Endothelial cell of umbilical vein (primary cell): Measurements from ENCODE around the gene SAMD1. TPM values are rescaled to one million over a fixed set of nuclear protein-coding genes. Genes with fewer than 3 reads are reported as not detected.

Source experiments
- BruUV-seq: library from RNA; stranded (reverse); fragments of 400-500 nt; replicated peaks from 2 replicates; lab custom pipeline; 2021; lab: Mats Ljungman, UMichigan
- CTCF ChIA-PET: fragments of 300-600, 350-600 bp; sonication (Branson Sonifier 250); formaldehyde crosslinking; loops from one replicate; lab custom pipeline; 2021; ENCODE audit warnings: antibody characterized with exemption, inconsistent platforms; lab: Charles Lee
- POLR2A ChIA-PET: fragments of 300-600, 350-600 bp; sonication (Branson Sonifier 250); formaldehyde crosslinking; loops from one replicate; lab custom pipeline; 2021; ENCODE audit warnings: antibody characterized with exemption, inconsistent platforms; lab: Charles Lee
- DNase-seq: peaks from one replicate; pipeline ENCODE4 v3.0.0-alpha.2; 2011; ENCODE audit warnings: low read depth, low spot score
- FAIRE-seq: peaks from 2 replicates; lab custom pipeline; 2011; peaks lifted over from hg19 to GRCh38; lab: Jason Lieb, UNC
- H2AFZ ChIP-seq: 2 replicates; pipeline ENCODE4 v1.6.0; 2012; ENCODE audit warnings: low read depth, low read length, control low read depth, inconsistent platforms
- H3K27ac ChIP-seq: 2 replicates; pipeline ENCODE4 v1.5.1; 2011; ENCODE audit warnings: low read depth, mild to moderate bottlenecking, control low read depth, low read length, moderate library complexity; ENCODE audit not compliant: insufficient read depth
- H3K27me3 ChIP-seq, 2 experiments: 2 replicates each; pipeline versions ENCODE4 v1.6.0 to v1.6.1; 2011; ENCODE audit warnings: low read length in 2 of 2, mixed read lengths in 1 of 2; ENCODE audit not compliant: control insufficient read depth in 2 of 2, insufficient read depth in 2 of 2
- H3K36me3 ChIP-seq, 2 experiments: 2 replicates in 1 of 2; 3 replicates in 1 of 2; pipeline ENCODE4 v1.5.1; 2011; ENCODE audit warnings: low read length in 2 of 2, mild to moderate bottlenecking in 1 of 2, moderate library complexity in 1 of 2; ENCODE audit not compliant: control insufficient read depth in 2 of 2, insufficient read depth in 2 of 2; ENCODE audit errors: extremely low read depth in 1 of 2
- H3K4me1 ChIP-seq: 3 replicates; pipeline ENCODE4 v1.5.1; 2011; ENCODE audit warnings: mild to moderate bottlenecking, low read length; ENCODE audit not compliant: control insufficient read depth, insufficient read depth; ENCODE audit errors: extremely low read depth
- H3K4me2 ChIP-seq: 2 replicates; pipeline ENCODE4 v1.6.1; 2011; ENCODE audit warnings: low read length, control low read depth, mixed read lengths; ENCODE audit not compliant: insufficient read depth
- H3K4me3 ChIP-seq, 3 experiments: fragments of 200-600 bp in 1 of 3; sonication (generic), shearing (Covaris generic) in 1 of 3; replicated peaks in 1 of 3; 2 replicates each; pipeline ENCODE4 v1.5.1; 2011 to 2016; ENCODE audit warnings: control low read depth in 3 of 3, low read length in 3 of 3, mild to moderate bottlenecking in 2 of 3, inconsistent platforms in 1 of 3, low read depth in 1 of 3, moderate library complexity in 1 of 3; ENCODE audit not compliant: insufficient read depth in 1 of 3
- H3K79me2 ChIP-seq: 2 replicates; pipeline ENCODE4 v1.6.0; 2012; ENCODE audit warnings: low read length, inconsistent platforms; ENCODE audit not compliant: control insufficient read depth, insufficient read depth
- H3K9ac ChIP-seq: replicated peaks from 2 replicates; pipeline ENCODE3; 2011; ENCODE audit warnings: low read length, control low read depth; ENCODE audit not compliant: insufficient read depth; ENCODE audit errors: extremely low read depth
- H3K9me1 ChIP-seq: replicated peaks from 3 replicates; pipeline ENCODE4 v1.6.0; 2011; ENCODE audit warnings: mild to moderate bottlenecking, low read length; ENCODE audit not compliant: control insufficient read depth, insufficient read depth; ENCODE audit errors: extremely low read depth
- H3K9me3 ChIP-seq: replicated peaks from 2 replicates; pipeline ENCODE4 v1.5.1; 2012; ENCODE audit warnings: low read length, inconsistent platforms; ENCODE audit not compliant: control insufficient read depth, insufficient read depth
- H4K20me1 ChIP-seq: replicated peaks from 2 replicates; pipeline ENCODE3; 2011; ENCODE audit warnings: mild to moderate bottlenecking, low read length; ENCODE audit not compliant: control insufficient read depth, insufficient read depth; ENCODE audit errors: extremely low read depth
- EZH2 ChIP-seq: IDR thresholded peaks from 2 replicates; pipeline ENCODE4 v1.6.1; 2012; ENCODE audit warnings: borderline replicate concordance, low read depth, mild to moderate bottlenecking, moderate library complexity, low read length, inconsistent platforms; ENCODE audit not compliant: severe bottlenecking
- FOS ChIP-seq: IDR thresholded peaks from 2 replicates; pipeline ENCODE4 v1.6.1; 2011; ENCODE audit warnings: mild to moderate bottlenecking, low read length, moderate library complexity, borderline replicate concordance; ENCODE audit not compliant: insufficient read depth
- GATA2 ChIP-seq: IDR thresholded peaks from 2 replicates; pipeline ENCODE4 v1.7.0; 2011; ENCODE audit warnings: low read depth, mild to moderate bottlenecking, moderate library complexity, mixed read lengths, low read length; ENCODE audit not compliant: insufficient read length, insufficient read depth
- JUN ChIP-seq: IDR thresholded peaks from 2 replicates; pipeline ENCODE4 v1.6.1; 2011; ENCODE audit warnings: borderline replicate concordance, low read depth; ENCODE audit not compliant: insufficient read length, insufficient read depth
- MAX ChIP-seq: IDR thresholded peaks from 2 replicates; pipeline ENCODE4 v1.6.1; 2011; ENCODE audit not compliant: insufficient read depth, insufficient read length
- MYC ChIP-seq: IDR thresholded peaks from one replicate; pipeline ENCODE4 v1.6.1; 2011; ENCODE audit warnings: mild to moderate bottlenecking, low read depth, low read length
- POLR2A ChIP-seq: IDR thresholded peaks from 2 replicates; pipeline ENCODE4 v1.6.1; 2012; ENCODE audit warnings: low read depth, mild to moderate bottlenecking, control low read depth, low read length
- POLR2AphosphoS5 ChIP-seq: IDR thresholded peaks from 2 replicates; pipeline ENCODE4 v1.6.1; 2012; ENCODE audit warnings: low read depth, mild to moderate bottlenecking, control low read depth, low read length, moderate library complexity; ENCODE audit not compliant: insufficient read depth
- dilution Hi-C: fragments of 300-500 bp; cut with MboI; formaldehyde crosslinking; loops from one replicate; pipeline ENCODE4 v1.15.0; 2019; ENCODE audit warnings: low sequenced_read_pairs; ENCODE audit not compliant: extremely low pct_ligation_motif_present
- intact Hi-C: fragments of 100-400 bp; cut with micrococcal nuclease; formaldehyde crosslinking; loops from one replicate; pipeline ENCODE4 v1.10.0; 2022
- polyA plus RNA-seq, 4 experiments: library from polyadenylated mRNA; depleted of rRNA in 3 of 4; stranded (reverse) in 3 of 4; unstranded in 1 of 4; fragments of >200 nt; gene quantifications; 2 replicates each; pipeline versions ENCODE4 v1.2.1 to v1.2.3, GENCODE V29; 2011 to 2012; ENCODE audit warnings: missing spikeins in 1 of 4
- total RNA-seq: library from RNA; stranded (reverse); gene quantifications from 2 replicates; pipeline ENCODE4 v1.2.3, GENCODE V29; 2021
- TF ChIP-seq, protein P1 (sequence below), 2 donors: IDR thresholded peaks; 1 replicate in 1 of 2; 2 replicates in 1 of 2; pipeline ENCODE4 v1.5.1; 2011; ENCODE audit warnings: low read length in 2 of 2, mild to moderate bottlenecking in 2 of 2, moderate library complexity in 2 of 2, control low read depth in 1 of 2, inconsistent platforms in 1 of 2, low read depth in 1 of 2; ENCODE audit not compliant: insufficient read depth in 1 of 2; ENCODE audit errors: extremely low read depth in 1 of 2

SAMD1 gene
- total and polyA plus RNA-seq, 2 donors (not counting 3 experiments of a cell fraction or from before 2014, with no cell fraction given), result 14.1 to 35.9 TPM

GRCh38 chr19:14056069-14056666 lies 34.4 kb downstream of the SAMD1 start:
- Histone ChIP-seq H3K4me2 (no peak overlapping the region), H3K9me3 (no peaks in the 10 kb centered on the region), H3K4me1 (no peaks in the 10 kb centered on the region), H3K9ac (no peak overlapping the region), H3K79me2 (no peaks in the 10 kb centered on the region), H3K4me3 (no peak overlapping the region), H3K9me1 (no peaks in the 10 kb centered on the region), H3K36me3 (no peaks in the 10 kb centered on the region), H3K27me3 (peaks cover 7 to 8% of the 10 kb centered on the region in 2 experiments), H3K27ac (no peak overlapping the region), H2AFZ (no peak overlapping the region), H4K20me1 (no peaks in the 10 kb centered on the region)
- intact Hi-C loops, result loop anchor here (5.0 kb wide), 1 partner anchor 174 kb away; no protein-coding TSS in a partner anchor
- BruUV-seq, result no TSS peak
- no peak for DNase-seq
- POLR2A ChIA-PET, result interaction anchor here (0.6 kb wide), 1 partner anchor 155 kb away, joined by 3 read pairs; no protein-coding TSS in a partner anchor
- dilution Hi-C loops, result no loop called here
- FAIRE-seq, result no peak
- CTCF ChIA-PET, result interaction anchor here (0.9 to 4.6 kb wide), 4 partner anchors 12 to 178 kb away, joined by 3 to 24 read pairs (median 4); partner anchors contain the start of genes MISP3 and NANOS3
- TF ChIP-seq JUN (no peak), MAX (no peak), GATA2 (no peak), POLR2A (no peak), MYC (no peak), POLR2AphosphoS5 (no peak), EZH2 (no peak), FOS (no peak)
- TF ChIP-seq, protein P1, sequence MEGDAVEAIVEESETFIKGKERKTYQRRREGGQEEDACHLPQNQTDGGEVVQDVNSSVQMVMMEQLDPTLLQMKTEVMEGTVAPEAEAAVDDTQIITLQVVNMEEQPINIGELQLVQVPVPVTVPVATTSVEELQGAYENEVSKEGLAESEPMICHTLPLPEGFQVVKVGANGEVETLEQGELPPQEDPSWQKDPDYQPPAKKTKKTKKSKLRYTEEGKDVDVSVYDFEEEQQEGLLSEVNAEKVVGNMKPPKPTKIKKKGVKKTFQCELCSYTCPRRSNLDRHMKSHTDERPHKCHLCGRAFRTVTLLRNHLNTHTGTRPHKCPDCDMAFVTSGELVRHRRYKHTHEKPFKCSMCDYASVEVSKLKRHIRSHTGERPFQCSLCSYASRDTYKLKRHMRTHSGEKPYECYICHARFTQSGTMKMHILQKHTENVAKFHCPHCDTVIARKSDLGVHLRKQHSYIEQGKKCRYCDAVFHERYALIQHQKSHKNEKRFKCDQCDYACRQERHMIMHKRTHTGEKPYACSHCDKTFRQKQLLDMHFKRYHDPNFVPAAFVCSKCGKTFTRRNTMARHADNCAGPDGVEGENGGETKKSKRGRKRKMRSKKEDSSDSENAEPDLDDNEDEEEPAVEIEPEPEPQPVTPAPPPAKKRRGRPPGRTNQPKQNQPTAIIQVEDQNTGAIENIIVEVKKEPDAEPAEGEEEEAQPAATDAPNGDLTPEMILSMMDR (IDR thresholded peaks at IDR 0.05; ENCODE audit: extremely low read depth in 1 of 2, insufficient read depth in 1 of 2, low read depth in 1 of 2, low read length in 2 of 2), result no peak
